Glutamatergic neuron (in vitro differentiated cells): ENCODE measurements around the gene CAPN1. TPM values are rescaled to one million over a fixed set of nuclear protein-coding genes. Genes with fewer than 3 reads are reported as not detected.

ENCODE experiments used
- DNase-seq: peaks from one replicate; pipeline ENCODE4 v3.0.0; 2022
- H3K27ac Mint-ChIP-seq: one replicate; pipeline ENCODE4 v1.8.0; 2020; ENCODE audit warnings: mild to moderate bottlenecking, mixed read lengths, inconsistent platforms; ENCODE audit not compliant: unreplicated experiment
- H3K27me3 Mint-ChIP-seq: one replicate; pipeline ENCODE4 v1.8.0; 2020; ENCODE audit warnings: mild to moderate bottlenecking, moderate library complexity, mixed read lengths, inconsistent platforms; ENCODE audit not compliant: unreplicated experiment
- H3K36me3 Mint-ChIP-seq: one replicate; pipeline ENCODE4 v1.8.0; 2020; ENCODE audit warnings: mild to moderate bottlenecking, mixed read lengths, inconsistent platforms; ENCODE audit not compliant: unreplicated experiment
- H3K4me1 Mint-ChIP-seq: one replicate; pipeline ENCODE4 v1.8.0; 2020; ENCODE audit warnings: mild to moderate bottlenecking, low read depth, mixed read lengths, inconsistent platforms; ENCODE audit not compliant: unreplicated experiment
- H3K4me3 Mint-ChIP-seq: one replicate; pipeline ENCODE4 v1.8.0; 2020; ENCODE audit warnings: mild to moderate bottlenecking, mixed read lengths, inconsistent platforms; ENCODE audit not compliant: unreplicated experiment
- H3K9me3 Mint-ChIP-seq: one replicate; pipeline ENCODE4 v1.8.0; 2020; ENCODE audit warnings: mild to moderate bottlenecking, moderate library complexity, mixed read lengths, inconsistent platforms; ENCODE audit not compliant: unreplicated experiment
- total RNA-seq: library from RNA; stranded (reverse); fragmentation: NEBNext Ultra II Directional; extraction: Animal tissue kit (Norgen Biotek cat#: 25700); gene quantifications from one replicate; pipeline ENCODE4 v1.2.1, GENCODE V29; 2021; ENCODE audit not compliant: unreplicated experiment
- TF ChIP-seq, protein P1 (sequence below): fragments of 200-600 bp; sonication (generic); IDR thresholded peaks from one replicate; pipeline ENCODE4 v1.5.0; 2021; ENCODE audit not compliant: partially characterized antibody, unreplicated experiment

The CAPN1 gene
- total RNA-seq, 1 donor from 2014 or later, result 234 TPM

DNA sequence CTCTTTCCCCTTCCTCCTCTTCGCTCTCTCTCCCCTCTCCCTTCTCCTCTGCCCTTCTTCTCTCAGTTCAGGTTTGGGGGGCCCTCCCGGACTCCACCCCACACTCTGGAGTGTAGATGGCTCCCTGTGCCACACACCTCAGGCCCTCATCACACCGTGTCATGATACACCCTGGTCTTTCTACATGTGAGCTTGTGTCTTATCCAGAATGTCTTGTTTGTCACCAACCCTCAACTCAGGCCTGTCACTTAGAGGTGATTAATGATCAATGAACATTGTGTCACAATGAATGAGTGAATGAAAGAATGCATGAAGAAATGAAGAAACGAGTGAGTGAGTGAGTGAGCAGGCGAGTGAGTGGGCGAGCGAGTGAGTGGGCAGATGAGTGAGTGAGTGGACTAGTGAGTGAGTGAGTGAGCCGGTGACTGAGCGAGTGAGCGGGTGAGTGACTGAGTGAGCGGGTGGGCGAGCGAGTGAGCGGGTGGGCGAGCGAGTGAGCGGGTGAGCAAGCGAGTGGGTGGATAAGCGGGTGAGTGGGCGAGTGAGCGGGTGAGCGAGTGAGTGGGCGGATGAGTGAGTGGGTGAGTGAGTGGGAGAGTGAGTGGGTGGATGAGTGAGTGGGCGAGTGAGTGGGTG lies 33.8 kb downstream of the CAPN1 start:
- peaks cover 8% of the 10 kb centered on the region for H3K27me3 Mint-ChIP-seq
- peaks cover 2% of the 10 kb centered on the region for H3K4me1 Mint-ChIP-seq
- peak overlapping the region; percentile 2 for H3K4me3 Mint-ChIP-seq
- H3K36me3 Mint-ChIP-seq, result peaks cover 5% of the 10 kb centered on the region
- H3K9me3 Mint-ChIP-seq, result peaks cover 12% of the 10 kb centered on the region
- TF ChIP-seq, protein P1, sequence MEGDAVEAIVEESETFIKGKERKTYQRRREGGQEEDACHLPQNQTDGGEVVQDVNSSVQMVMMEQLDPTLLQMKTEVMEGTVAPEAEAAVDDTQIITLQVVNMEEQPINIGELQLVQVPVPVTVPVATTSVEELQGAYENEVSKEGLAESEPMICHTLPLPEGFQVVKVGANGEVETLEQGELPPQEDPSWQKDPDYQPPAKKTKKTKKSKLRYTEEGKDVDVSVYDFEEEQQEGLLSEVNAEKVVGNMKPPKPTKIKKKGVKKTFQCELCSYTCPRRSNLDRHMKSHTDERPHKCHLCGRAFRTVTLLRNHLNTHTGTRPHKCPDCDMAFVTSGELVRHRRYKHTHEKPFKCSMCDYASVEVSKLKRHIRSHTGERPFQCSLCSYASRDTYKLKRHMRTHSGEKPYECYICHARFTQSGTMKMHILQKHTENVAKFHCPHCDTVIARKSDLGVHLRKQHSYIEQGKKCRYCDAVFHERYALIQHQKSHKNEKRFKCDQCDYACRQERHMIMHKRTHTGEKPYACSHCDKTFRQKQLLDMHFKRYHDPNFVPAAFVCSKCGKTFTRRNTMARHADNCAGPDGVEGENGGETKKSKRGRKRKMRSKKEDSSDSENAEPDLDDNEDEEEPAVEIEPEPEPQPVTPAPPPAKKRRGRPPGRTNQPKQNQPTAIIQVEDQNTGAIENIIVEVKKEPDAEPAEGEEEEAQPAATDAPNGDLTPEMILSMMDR, result no peak
- DNase-seq, result no peak
- peak overlapping the region; percentile 19 for H3K27ac Mint-ChIP-seq

DNA sequence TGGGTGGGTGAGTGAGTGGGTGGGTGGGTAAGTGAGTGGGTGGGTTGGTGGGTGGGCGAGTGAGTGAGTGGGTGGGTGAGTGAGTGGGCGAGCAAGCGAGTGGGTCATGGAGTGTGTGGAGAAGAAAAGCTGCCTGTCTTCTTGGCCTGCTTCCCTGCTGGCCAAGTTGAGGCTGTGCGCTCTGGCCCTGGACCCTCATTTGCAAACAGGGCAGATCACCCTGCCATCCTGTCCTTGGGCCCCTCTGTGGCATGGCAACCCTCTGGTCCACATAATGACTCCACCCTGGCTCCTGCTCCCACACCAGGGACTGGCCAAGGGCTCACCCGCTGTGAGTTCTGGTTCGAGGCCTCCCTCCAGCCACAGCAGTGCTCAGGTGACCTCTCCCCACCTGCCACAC lies 35.1 kb downstream of the CAPN1 start:
- DNase-seq, result no peak
- peaks cover 2% of the 10 kb centered on the region for H3K4me1 Mint-ChIP-seq
- TF ChIP-seq, protein P1, result no peak
- peaks cover 12% of the 10 kb centered on the region for H3K9me3 Mint-ChIP-seq
- H3K36me3 Mint-ChIP-seq, result peaks cover 5% of the 10 kb centered on the region
- H3K4me3 Mint-ChIP-seq, result no peak overlapping the region
- H3K27ac Mint-ChIP-seq, result no peak overlapping the region
- peaks cover 8% of the 10 kb centered on the region for H3K27me3 Mint-ChIP-seq

DNA sequence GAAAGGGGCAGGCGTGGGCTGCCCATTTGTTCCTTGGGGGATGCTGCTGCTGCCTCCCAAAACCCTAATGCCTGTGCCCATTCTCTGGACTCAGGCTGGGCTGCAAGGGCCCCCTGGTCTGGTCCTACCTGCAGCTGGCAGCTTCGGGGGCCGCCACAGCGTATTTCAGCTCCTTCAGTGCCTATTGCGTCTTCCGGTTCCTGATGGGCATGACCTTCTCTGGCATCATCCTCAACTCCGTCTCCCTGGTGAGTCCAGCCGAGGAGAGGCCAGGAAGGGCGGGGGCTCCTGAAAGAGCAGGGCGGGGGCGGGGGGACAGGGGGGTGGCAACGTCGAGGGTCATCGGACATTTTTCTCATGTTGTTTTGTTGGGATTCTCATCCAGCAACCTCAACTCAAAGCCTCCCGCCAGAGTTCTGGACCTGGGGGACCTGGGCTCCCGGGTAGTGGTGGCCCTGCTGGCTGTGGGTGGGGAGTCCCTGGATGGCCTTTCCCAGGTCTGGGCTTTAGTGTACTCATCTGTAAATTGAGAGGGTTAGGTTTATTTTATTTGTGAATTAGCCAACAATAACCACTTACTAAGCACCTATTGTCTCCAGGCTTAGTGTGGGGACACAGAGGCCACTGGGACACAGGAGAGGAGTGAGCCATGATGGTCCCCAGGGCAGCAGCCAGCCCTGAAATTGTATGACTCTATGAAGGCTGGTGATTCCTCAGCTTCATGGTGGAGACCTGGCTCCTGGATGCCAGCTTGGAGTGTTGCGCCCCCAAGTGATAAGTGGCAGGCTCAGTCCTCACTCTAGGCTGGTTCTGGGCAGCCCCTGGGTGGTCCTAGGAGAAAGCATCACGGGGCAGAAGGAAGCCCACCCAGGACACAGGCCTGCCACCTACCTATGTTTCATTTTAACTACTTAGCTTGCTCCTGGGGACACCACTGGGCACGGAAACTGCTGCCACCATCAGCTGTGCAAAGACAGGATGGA lies 36.0 kb downstream of the CAPN1 start:
- no peak for DNase-seq
- TF ChIP-seq, protein P1, result no peak

DNA sequence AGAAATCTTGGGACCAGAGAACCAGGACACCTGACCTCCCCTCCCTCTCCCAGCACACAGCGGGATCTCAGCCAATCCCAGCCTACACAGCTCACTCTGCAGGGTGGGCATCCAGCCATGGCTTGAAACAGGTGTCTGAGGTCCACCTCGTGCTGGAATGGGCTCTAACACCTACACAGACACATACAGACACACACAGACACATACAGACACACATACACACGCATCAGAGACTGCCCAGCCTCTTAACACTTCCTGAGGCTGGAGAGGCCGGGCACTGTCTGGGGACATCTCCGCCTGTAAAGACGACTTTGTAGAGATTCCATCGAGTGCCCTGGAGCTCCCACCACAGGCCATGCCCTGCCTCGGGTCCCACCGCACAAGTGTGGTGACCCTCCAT lies 36.7 kb downstream of the CAPN1 start:
- DNase-seq, result no peak
- peaks cover 2% of the 10 kb centered on the region for H3K4me1 Mint-ChIP-seq
- H3K27ac Mint-ChIP-seq, result no peak overlapping the region
- H3K36me3 Mint-ChIP-seq, result peaks cover 5% of the 10 kb centered on the region
- peaks cover 6% of the 10 kb centered on the region for H3K27me3 Mint-ChIP-seq
- peaks cover 7% of the 10 kb centered on the region for H3K9me3 Mint-ChIP-seq
- TF ChIP-seq, protein P1, result no peak
- H3K4me3 Mint-ChIP-seq, result no peak overlapping the region

More for the DNA sequence above, 36.0 kb downstream of the CAPN1 start:
- H3K36me3 Mint-ChIP-seq, result peaks cover 5% of the 10 kb centered on the region
- peaks cover 2% of the 10 kb centered on the region for H3K4me1 Mint-ChIP-seq
- no peak overlapping the region for H3K27ac Mint-ChIP-seq
- no peak overlapping the region for H3K4me3 Mint-ChIP-seq
- peaks cover 12% of the 10 kb centered on the region for H3K9me3 Mint-ChIP-seq
- H3K27me3 Mint-ChIP-seq, result peaks cover 9% of the 10 kb centered on the region

DNA sequence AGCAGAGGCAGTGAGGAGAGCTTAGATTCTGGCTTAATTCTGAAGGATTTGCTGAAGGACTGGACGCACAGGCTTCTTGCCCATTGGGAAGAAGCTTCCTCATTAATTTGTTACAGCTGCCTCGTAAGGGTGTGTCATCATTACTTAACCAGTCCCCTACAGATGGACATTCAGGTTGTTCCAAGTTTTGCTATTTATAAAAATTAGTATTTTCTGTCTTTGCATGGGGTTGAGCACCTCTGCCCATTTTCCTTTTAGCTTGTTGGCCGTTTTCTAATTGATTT lies 38.1 kb downstream of the CAPN1 start:
- Mint-ChIP-seq H3K9me3 (peaks cover 4% of the 10 kb centered on the region), H3K27me3 (peaks cover 6% of the 10 kb centered on the region), H3K4me1 (no peaks in the 10 kb centered on the region), H3K27ac (no peak overlapping the region), H3K4me3 (no peak overlapping the region), H3K36me3 (peaks cover 5% of the 10 kb centered on the region)
- TF ChIP-seq, protein P1, result no peak
- no peak for DNase-seq
